Kasumi-1 (cell line): ENCODE data around the gene KRT74.

Experiments
- DNase-seq, 2 experiments: peaks; one replicate each; lab custom pipeline; 2025; lab: John Stamatoyannopoulos, UW

Gene KRT74

DNA sequence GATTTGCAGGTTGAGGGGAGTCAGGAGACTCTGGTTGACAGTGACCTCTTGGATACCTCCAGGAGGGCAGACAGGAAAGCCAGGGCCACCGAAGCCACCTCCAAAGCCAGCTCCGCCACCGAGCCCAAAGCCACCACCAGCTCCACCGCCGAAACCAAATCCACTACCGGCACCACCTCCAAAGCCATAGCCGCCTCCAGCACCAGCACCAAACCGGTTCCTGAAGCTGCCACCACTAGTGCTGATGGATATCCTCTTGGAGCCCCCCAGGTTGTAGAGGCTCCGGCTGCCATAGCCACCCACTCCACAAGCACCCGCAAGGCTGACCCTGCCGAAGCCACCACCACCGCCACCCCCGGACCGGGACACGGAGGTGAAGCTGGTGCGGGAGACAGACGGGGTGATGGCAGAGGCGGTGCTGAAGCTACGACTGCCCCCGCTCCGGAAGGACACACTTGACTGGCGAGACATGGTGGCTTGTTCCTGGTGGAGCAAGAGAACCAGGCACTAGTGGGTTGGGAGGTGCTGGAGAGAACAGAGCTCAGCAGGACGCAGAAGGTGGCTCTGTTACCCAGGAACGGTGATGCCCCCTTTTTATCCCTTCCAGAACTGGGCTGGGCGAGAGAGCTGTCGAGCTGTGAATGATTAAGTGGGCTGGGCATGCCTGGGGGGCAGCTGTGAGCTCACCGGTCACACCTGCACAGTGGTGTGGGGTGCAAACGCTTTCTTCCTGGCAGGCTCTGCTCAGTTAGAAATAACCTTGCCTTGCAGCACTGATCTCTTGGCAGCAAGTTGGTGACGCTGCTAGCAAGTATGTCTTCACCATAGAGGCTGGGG, 53.6 kb downstream of the KRT74 start, which contains the start of gene KRT5:
KRT5 (minus strand) TSS at position 569 of the 837 bp plus-strand sequence; CDS start at position 471, 98 bp downstream.
- no peak for DNase-seq

DNA sequence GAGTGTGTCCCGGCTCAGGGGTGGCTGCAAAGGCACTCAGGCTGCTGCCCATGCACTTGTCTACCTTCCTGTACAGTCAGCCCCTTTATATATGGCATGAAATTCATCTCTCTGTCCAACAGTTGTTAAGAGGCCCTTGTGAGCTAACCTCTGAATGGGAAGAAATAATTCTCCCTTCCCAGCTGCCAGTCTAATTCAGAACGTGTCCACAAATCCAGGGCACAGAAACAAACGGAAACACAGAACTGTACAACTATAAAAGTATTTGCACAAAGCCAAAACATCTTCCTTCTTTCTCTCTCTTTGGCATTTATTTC, 54.3 kb downstream of the KRT74 start:
- no peak for DNase-seq

DNA sequence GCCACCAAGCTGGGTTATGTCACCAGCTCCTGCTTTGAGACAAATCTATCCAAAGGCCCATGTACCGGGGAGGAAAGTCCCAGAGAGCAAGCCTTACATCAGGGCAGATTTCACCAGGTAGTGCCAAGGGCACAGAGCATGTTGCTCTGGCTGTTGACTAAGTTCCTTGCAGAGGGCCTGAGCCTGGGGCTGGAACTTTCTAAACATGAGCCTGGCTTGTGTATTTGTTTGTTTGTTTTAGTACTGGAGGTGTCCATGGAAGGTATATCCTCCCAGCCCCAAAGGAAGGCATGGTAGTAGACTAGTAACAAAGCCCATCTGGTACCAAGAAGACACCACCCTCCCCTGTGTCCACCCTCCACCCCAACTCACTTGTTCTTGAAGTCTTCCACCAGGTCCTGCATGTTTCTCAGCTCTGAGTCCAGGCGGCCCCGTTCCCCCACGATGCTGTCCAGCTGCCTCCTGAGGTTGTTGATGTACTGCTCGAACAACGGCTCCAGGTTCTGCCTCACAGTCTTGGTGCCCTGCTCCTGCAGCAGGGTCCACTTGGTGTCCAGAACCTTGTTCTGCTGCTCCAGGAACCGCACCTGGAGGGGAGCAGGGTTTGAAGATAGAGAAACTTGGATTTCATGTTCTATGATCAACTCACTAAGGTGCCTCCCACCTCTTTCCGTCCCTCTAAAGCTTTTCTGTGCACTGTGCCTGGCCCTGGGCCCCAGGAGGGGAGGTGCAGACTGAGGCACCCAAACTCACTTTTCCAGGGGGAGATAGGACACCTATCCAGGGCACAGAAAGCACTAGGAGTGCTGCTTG, 54.9 kb downstream of the KRT74 start:
- no peak for DNase-seq

DNA sequence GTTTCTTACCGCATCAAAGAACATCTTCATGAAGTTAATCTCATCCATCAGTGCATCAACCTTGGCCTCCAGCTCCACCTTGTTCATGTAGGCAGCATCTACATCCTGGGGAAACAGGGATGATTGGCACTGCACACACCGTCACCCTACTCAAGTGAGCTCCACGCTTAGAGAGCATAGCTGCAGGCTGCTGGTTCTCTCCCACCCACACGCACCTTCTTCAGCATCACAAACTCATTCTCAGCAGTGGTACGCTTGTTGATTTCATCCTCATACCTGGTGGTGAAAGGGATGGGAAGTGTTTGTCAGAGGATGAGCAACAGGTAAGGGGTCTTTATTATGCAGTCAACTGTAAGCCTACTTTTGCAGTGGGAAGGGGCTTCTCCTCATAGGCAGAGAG, 55.8 kb downstream of the KRT74 start:
- no peak for DNase-seq

DNA sequence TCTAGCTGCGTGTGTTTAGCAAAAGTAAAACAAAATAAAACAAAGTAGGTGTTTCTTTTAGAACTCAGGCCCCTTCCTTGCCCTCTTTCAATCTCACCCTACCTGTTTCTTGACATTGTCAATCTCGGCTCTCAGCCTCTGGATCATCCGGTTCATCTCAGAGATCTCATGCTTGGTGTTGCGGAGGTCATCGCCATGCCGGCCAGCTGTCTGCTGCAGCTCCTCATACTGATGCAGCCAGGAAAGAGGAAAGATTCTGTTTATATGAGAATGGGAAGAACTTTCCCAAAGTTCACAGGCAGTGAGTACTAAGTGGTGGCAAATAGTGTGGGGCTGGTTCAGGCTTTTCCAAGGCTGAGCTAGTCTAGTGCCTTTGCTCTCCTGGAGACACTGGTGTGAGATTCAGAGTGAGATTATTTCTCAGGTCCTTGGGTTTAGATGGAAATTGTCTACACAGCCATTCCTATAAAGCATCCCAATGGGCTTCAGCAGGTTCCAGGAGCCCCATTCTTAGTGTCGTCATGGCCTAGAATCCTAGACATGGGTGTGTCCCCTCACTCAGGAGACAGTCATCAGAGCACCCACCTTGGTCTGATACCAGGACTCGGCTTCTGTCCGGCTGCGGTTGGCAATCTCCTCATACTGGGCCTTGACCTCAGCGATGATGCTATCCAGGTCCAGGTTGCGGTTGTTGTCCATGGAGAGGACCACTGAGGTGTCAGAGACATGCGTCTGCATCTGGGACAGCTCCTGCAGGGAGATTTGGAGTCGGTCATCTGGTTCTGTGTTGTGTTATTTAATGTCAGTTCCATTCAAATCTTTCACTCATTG, 56.4 kb downstream of the KRT74 start:
- DNase-seq: no peak

DNA sequence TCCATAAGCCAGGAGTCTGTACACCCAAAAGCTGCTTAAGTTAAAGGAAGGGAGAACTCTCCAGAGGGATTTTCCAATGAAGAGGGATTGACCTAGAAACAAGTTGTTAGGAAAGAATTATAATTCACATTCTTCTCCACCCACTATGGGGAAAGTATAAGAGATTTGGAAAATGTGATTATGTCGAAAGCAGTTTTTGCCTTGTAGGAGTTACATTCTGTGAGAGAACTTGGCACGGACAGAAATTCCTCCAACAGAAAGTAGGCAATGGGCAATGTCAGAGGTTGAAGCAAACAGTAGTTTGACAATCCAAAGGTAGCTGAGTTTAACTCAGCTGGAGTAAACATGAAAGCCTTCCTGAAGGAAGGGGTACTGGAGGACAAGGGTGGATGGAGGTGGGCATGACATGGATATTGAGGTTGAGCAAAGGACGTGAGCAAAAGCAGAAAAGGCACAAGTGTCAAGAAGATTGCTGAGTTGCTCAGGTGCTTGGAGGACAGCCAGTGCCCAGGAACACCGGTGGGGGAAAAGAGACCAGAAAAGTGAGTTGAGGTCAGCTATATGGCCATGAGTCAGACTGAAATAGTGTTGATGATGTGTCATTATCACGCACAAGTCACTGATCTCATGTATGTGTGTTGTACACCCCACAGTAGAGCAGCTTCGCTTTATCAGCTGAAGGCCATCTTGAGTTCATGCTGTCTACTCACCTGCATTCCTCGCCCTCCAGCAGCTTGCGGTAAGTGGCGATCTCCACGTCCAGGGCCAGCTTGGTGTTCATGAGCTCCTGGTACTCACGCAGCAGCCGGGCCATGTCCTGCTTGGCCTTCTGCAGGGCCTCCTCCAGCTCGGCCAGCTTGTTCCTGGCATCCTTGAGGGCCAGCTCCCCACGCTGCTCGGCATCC, 57.5 kb downstream of the KRT74 start:
- DNase-seq: no peak
